GM21786 (cell line): ENCODE measurements around the gene NFE2L3.
A peak's percentile ranks its signal among the peaks of the same experiment; 100 is the strongest.
"Not testable (repeated sequence)": the region's sequence is repeated elsewhere in the genome, so short reads cannot be mapped to it uniquely, and the experiment has no call there.

Experiments used
- ATAC-seq: cut with Tn5 transposase; IDR thresholded peaks from one replicate; pipeline ENCODE4 v1.9.1; 2021; ENCODE audit not compliant: unreplicated experiment

Gene NFE2L3

DNA sequence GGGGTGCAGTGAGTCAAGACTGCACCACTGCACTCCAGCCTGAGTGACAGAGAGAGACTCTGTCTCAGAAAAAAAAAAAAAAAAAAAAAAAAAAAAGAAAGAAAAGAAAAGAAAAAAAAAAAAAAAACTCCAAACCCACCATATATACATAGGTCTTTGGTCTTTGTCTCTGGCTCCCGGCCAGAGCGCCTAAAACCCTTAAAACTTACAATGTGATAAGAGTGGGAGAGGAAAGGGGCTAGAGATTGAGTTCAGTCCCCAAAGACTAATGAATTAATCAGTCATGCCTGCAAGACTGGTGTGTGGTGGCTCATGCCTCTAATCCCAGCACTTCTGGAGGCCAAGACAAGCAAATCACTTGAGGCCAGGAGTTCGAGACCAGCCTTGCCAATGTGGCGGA is 6.8 kb upstream of the NFE2L3 start:
- ATAC-seq = no peak

DNA sequence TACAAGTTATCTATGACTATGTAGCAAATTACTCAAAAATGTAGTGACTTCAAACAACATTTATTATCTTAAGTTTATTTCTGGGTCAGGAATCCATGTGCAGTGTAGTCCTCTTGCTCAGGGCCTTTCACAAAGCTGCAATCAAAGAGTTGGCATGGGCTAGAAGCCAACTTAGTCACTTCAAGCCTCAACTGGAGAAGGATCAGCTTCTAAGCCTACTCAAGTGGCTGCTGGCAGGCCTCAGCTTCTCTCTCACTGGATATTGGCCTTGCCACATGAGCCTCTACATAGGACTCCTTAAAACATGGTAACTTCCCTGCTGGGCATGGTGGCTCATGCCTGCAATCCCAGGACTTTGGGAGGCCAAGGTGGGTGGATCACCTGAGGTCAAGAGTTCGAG is 5.0 kb upstream of the NFE2L3 start:
- ATAC-seq = no peak

DNA sequence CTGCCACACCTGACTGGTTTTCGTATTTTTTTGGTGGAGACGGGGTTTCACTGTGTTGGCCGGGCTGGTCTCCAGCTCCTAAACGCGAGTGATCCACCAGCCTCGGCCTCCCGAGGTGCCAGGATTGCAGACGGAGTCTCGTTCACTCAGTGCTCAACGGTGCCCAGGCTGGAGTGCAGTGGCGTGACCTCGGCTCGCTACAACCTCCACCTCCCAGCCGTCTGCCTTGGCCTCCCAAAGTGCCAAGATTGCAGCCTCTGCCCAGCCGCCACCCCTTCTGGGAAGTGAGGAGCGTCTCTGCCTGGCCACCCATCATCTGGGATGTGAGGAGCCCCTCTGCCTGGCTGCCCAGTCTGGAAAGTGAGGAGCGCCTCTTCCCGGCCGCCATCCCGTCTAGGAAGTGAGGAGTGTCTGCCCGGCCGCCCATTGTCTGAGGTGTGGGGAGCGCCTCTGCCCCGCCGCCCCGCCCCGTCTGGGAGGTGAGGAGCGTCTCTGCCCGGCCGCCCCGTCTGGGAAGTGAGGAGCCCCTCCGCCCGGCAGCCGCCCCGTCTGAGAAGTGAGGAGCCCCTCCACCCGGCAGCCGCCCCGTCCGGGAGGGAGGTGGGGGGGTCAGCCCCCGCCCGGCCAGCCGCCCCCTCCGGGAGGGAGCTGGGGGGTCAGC is 4.2 kb upstream of the NFE2L3 start:
- ATAC-seq = not testable (repeated sequence)

DNA sequence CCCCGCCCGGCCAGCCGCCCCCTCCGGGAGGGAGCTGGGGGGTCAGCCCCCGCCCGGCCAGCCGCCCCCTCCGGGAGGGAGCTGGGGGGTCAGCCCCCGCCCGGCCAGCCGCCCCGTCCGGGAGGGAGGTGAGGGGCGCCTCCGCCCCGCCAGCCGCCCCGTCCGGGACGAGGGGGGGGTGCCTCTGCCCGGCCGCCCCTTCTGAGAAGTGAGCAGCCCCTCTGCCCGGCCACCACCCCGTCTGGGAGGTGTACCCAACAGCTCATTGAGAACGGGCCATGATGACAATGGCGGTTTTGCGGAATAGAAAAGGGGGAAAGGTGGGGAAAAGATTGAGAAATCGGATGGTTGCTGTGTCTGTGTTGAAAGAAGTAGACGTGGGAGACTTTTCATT is 3.7 kb upstream of the NFE2L3 start:
- ATAC-seq = not testable (repeated sequence)

DNA sequence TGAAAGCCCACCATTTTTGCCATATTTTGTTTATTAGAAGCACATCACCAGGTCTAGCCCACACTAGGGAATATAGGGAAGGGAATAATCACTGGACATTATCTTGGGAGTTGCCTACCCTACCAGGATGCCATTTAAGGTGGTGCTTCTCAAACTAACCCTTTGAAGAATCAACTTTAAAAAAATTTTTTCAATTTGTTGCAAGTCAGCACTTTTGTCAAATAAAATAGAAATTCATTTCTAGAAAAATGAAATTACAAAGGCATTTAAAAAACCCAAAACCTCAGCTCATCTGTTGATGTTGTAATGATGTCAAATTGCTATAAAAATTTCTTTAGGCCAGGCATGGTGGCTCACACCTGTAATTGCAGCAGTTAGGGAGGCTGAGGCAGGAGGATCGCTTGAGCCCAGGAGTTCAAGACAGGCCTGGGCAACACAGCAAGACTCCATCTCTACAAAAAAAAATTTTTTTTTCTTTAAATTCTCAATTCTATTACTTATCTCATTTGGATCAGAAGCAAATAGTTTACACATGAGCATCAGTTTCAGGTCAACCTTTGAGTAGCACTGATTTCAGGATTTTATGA is 2.5 kb upstream of the NFE2L3 start:
- no peak for ATAC-seq

DNA sequence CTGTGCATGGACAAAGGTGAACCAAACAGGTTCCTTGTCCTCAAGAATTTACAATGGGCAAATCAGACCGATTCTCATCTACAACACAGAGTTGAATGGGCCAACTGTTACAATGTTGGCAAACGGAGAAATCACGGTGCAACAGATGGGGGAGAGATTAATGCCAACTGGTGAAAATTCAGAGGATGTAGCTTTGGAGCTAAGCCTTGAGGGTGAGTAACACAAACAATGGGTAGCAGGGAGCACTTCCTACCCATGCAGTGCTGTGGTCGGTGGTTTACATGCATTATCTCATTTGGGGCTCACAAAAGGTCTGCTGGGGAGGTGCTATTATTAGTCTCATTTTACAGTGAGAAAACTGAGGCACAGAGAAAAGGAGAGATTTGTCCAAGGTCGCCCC is 902 bp upstream of the NFE2L3 start:
- ATAC-seq = no peak

DNA sequence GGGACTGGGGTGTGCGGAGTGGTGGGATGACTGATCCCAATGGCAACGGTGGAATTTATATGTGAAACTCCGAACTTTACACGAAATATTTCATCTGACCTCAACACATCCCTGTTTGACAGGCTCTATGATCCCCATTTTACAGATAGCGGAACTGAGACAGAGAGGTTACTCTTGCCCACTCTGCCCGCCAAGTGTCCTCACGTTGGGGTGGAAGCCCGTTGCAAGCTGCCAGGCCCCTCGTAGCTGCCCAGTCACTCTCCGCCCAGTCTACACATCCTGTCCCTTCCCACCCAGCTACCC is 397 bp upstream of the NFE2L3 start:
- no peak for ATAC-seq

DNA sequence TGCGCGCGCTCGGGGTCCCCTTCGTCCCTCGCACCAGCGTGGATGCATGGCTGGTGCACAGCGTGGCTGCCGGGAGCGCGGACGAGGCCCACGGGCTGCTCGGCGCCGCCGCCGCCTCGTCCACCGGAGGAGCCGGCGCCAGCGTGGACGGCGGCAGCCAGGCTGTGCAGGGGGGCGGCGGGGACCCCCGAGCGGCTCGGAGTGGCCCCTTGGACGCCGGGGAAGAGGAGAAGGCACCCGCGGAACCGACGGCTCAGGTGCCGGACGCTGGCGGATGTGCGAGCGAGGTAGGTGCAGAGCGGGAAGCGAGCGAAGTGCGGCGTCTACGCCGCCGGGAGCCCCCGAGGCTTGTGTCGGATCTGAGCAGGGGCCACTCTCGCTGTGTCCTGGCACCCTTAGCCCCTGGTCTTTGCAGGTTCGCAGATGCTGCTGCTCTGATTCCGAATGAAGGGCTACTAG is 813 bp downstream of the NFE2L3 start:
- peak; percentile 14 for ATAC-seq

DNA sequence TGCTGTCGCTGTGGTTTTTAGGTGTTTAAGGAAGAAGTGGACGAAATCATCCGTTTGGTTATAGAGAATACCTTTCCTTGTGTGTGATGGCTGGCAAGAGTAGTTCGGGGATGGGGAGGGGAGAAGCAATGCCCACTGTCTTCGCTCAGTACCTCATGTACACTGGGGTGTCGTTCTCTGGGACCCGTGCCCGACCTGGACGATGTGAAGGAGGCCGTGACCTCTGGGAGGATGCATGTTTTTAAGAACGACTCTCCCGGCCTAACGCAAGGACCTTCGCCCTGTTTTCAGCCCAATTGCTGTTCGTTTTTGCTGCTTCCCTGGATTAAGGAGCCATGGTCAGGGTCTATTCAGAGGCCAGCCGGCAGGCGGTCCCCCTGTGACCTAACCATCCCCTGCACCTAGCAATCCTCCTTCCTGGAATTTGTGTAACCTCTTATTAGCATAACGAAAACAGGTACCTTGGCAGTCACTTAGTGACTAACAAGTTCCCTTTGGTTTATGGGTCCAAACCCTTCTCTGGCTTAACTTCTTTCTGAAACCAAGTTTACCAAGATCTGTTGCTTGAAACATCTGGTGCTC is 1.3 kb downstream of the NFE2L3 start:
- ATAC-seq = no peak

DNA sequence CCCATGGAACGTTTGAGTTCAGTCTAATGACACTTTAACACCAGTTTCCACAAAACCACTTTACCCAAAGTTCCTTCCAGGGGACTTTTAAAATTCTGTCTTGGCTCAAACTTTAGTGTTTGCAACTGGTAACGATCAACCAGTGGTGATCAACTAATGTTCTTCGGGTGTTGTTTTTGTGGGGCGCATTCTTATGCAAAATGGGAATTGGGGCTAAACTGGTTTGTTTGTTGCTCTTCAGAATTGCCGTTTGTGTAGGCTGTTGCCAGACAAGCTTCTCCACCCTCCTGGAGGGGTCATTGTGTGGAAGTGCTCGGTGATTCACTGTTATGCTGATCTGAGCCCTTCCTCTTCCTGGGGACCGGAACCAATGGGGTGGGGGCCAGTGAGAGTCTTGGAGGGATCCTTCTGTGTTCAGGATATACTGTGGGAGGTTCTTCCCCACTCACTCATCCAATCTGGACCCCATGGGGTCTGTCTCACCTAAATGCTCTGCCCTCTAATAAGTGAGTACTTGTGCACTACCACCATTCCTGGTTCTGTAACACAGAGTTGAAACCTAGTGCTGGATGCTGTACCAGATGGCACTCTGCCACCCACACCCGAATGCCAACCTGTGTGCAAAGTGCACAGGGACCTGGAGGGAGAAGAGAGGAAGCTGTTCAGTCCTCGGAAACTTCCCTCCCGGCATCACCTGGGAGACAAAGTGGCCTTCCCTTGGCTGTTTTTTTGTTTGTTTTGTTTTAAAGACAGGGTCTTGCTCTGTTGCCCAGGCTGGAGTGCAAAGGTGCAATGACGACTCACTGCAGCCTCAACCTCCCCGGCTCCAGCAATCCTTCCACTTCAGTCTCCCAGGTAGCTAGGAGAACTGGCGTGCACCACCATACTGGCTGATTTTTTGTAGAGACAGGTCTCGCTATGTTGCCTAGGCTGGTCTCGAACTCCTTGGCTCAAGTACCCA is 2.1 kb downstream of the NFE2L3 start:
- no peak for ATAC-seq

DNA sequence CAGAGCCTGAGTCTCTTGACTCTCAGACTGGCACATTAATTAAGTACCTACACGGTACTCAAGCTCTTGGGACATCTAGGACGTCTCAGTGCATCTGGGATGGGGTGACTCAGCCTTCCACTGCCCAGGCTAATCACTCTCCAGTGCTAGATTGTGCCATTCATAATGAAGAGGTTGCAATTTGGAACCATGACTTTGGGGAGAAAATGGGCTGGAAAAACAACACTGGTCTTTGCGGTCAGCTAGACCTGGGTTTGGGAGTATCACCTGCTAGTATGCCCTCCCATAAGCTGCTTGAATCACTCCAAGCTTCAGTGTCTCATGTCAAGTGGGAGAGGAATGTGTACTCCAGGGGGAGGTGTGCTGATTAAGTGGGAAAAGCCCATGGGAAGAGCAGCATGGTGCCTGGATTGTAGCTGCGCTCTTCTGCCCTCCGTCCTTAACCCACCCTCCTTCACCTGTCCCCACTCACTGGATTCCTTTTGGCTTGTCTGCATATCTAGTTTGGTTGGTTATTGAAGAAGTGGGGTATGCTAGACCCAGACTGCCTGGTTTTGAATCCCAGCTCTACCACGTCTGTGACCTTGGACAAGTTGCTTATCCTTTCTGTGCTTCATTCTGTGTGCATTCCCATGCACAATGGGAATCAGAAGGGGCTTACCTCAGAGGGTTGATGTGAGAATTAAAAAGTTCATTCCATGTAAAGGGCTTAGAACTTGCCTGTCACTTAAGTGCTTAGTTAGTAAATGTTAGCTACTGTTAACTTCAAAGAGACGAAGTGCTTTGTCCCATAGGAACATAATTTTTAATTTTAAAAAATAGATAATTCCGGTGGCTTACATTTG is 3.8 kb downstream of the NFE2L3 start:
- ATAC-seq = no peak

DNA sequence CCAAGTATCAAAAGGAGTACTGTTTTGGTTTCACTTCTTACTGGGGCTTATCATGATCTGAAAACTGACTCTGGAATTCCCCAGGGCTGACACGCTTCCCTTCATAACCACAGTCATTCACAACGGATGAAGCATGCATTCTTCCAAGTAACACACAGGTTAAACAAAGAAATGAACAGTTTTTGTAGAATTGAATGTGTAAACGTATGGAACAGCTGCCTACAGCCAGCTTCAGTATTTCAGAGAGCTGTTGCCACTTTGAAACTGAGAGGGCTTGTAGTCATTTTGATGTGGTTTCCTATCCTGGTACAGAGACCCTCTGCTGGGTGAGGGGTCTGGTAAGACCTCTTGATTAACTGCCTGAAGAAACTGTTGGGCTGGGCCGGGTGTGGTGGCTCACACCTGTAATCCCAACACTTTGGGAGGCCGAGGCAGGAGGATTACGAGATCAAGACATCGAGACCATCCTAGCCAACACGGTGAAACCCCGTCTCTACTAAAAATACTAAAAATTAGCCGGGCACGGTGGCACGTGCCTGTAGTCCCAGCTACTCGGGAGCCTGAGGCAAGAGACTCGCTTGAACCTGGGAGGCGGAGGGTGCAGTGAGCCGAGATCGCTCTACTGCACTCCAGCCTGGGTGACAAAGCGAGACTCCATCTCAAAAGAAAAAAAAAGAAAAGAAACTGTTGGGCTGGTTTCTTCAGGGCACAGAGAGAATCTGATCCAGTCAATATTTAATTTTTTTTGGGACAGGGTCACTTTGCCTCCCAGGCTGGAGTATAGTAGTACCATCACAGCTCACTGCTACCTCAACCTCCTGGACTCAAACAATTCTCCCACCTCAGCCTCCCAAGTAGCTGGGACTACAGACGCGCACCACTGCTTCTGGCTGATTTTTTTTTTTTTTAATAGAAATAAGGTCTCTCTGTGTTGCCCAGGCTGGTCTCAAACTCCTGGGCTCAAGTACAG is 4.7 kb downstream of the NFE2L3 start:
- ATAC-seq = peak; percentile 25

DNA sequence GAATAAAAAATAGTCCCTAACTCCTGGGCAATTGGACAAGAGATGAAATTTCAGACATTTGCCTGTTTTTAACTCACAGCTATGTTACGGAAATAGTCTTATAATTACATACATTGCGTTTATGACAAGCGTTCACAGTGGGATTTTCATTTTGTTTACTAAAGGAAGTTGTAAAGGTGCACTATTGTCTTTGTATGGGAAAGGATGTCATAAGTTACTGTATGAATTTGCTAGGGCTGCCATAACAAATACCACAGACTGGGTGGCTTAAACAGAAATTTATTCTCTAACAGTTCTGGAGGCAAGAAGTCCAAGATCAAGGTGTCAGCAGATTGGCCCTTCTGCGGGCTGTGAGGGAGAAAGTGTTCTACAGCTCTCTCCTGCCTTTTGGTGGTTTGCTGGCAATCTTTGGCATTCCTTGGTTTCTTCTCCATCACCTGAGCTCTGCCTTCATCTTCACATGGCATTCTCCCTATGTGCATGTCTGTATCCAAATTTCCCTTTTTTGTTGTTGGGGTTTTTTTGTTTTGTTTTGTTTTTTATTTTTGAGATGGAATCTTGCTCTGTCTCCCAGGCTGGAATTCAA is 5.6 kb downstream of the NFE2L3 start:
- ATAC-seq = no peak

DNA sequence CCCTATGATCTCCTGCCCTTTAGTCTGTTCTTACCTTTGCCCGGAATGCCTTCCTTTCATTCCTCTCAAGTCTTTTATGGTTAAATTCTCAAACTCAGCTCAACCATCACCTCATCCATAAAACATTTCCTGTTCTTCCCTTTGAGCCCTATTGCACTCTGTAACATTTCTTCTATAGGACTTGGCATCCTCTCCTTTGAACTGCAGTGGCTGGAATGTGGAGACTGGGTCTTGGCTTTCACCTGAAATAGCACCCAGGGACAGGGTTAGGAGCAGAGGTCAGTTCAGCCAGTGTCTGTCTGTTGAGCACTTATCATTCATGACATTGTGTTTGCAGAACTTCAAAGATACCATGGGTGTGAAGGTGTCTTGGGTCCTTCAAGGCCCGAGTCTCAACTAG is 7.2 kb downstream of the NFE2L3 start:
- no peak for ATAC-seq

DNA sequence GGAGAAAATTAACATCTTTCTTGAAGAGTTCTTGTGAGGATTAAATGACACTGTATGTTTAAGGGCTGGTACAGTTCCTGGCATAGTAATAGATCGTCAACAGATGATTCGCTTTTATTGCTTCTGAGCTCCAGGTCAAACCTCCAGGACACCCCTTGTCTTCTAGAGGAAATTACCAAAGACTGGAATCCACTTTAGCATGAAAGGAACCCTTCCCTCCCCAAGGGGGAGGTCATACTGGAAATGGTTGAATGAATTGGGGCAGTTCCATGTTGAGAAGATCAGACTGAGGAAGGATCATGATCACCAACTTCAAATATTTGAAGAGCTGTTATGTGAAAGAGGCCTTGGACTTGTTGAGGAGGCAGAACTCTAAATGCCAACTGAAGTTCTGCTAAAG is 8.9 kb downstream of the NFE2L3 start:
- no peak for ATAC-seq

DNA sequence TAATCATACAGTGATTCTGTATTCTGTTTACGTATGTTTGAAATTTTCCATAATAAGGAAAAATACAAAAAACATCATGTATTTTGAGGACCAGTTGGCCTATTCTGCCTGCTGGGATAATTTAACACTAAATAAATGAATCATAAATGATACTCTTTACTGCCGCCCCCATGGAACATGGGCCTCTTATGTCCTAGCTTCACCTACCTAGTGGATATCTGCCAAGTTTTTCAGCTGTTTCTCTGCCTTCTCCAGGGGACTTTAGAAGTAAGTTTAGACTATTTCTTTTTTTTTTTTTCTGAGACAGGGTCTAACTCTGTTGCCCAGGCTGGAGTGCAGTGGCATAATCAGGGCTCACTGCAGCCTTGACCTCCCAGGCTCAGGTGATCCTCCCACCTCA is 10.4 kb downstream of the NFE2L3 start:
- no peak for ATAC-seq

DNA sequence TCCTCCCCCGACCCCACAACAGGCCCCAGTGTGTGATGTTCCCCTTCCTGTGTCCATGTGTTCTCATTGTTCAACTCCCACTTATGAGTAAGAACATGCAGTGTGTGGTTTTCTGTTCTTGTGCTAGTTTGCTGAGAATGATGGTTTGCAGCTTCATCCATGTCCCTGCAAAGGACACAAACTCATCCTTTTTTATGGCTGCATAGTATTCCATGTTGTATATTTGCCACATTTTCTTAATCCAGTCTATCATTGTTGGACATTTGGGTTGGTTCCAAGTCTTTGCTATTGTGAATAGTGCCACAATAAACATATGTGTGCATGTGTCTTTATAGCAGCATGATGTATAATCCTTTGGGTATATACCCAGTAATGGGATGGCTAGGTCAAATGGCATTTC is 11.8 kb downstream of the NFE2L3 start:
- not testable (repeated sequence) for ATAC-seq

DNA sequence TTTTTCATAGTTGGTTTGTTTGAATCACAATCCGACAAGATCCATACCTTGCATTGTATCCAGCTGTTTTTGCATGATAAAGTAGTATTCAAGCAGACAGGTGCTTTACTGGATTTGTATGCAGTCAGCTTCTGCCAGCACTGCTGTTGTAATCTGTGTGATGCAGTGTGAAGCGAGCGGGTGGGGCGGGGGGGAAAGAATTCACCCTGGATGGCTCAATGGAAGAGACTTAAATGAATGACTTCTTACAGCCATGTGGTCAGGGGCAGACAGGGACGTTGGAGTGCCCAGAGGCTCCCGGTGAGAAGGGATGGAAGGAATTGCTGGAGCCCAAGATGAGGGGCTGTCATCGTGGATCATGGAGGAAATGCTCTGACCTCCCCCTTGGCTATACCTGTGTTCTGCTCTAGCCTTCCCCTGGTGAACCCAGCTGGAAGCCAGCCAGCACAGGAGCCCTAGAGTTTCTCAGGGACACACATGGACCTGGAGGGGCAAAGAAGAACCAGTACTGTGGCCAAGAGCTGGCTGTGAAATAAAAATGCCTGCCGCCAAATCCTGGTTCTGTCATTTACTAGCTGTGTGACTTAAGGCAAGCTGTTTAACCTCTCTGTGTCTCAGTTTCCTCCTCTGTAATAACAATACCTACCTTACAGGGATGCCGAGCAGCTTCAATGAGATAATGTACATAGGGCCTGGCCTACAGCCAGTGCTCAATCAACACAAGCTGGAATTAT is 14.1 kb downstream of the NFE2L3 start:
- no peak for ATAC-seq
